NCI-H748 (cell line): ENCODE measurements around the gene DGKD.

Experiments
- DNase-seq: peaks from one replicate; lab custom pipeline; 2025; ENCODE audit not compliant: unreplicated experiment; lab: John Stamatoyannopoulos, UW

DGKD gene

DNA sequence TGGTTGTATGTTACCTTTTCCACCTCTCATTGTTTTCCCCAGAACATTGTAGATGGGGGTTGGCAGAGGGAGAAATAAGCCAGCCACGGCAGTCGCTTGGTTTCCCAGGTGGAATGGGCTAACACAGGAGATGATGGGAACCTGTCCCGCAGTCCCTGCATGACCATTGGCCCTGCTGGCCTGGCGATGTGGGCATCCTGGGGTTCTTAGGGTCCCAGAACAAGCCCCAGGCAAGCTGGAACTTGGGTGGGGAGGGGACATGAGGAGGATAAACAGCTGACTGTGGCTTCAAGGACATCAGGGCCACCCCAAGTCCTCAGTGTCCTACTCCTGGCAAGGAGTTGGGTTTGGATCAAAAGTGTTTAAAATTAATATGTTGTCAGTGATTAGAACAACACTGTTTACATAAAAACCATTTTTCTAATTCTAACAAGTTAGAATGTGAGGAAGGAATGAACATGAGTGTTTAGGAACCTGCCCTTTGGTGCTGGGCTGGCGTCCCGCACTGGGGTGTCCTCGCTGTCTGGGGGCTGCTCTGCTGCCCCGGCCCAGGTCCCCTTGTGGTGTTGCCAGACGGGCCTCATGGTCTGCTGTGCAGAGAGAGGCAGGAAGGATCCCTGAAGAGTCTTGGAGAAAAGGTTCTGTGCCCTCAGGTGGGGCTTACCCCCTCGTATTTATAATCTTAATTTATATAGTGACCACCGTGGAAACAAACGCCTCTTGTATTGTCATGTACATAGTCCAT, 117.2 kb downstream of the DGKD start:
- no peak for DNase-seq

GRCh38 chr2:233473386-233473791, 119.1 kb downstream of the DGKD start:
- DNase-seq: no peak

GRCh38 chr2:233473878-233474277, 119.6 kb downstream of the DGKD start:
- DNase-seq: no peak

- peak; percentile 29 for DNase-seq
These were observed 120.2 kb downstream of the DGKD start for GRCh38 chr2:233474308-233475160.

DNA sequence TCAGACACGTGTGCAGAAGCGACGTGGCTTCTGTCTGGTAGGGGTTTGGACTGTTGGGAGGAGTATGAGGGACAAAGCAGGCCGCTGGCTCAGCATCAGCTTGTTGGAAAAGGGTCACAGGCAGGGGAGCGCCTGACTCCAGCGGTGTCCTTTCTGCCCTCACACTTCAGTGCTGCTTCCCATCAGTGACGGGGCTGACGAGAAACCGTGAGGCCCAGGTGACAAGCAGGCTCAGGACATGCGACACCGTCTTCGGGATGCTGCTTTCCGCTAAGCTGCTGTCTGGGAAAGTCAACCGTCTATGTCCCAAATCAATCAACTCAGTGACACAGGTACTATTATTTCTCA, 121.7 kb downstream of the DGKD start:
- peak; percentile 9 for DNase-seq

- DNase-seq: no peak
These were observed 122.6 kb downstream of the DGKD start for GRCh38 chr2:233476651-233477547.

GRCh38 chr2:233477548-233478433, 123.5 kb downstream of the DGKD start:
- DNase-seq: no peak

DNA sequence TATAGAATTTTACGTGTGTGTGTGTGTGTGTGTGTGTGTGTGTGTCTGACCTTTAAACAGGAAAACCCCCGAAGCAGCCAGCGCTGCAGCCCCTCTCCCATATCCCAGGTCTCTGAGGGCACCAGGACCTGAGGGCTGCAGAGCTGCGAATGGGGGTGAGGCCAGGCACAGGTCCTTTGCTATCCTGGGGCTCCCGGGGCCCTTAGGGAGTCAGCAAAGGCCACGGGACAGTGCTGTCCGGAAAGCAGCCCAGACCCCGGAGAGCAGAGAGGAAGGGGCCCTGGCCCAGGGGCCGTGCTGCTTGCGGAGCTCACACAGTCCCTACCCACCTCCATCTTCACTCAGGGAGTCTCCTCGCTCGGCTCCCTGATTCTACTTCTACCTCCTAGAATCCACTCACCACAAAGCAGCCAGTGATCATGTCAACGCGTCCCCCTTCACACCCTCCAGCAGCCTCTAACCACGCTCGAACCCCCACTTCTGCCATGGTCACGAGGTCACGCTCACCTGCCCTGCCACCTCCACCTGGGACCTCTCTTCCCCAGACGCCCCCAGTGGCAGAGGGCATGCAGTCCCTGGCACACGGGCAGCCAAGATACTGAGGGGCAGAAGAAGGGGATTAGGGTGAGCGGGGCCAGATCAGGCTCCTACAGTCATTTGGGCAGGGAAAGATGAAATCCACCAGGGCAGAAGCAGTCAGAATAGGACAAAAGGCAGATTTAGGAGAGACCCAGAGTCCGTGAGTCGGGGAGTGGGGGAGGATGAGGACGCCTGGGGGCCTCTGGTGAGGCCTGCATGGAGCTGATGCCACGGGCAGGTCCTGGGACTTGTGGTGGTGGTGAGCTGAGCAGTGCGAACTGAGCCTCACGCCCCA, 125.6 kb downstream of the DGKD start:
- DNase-seq: no peak

DNA sequence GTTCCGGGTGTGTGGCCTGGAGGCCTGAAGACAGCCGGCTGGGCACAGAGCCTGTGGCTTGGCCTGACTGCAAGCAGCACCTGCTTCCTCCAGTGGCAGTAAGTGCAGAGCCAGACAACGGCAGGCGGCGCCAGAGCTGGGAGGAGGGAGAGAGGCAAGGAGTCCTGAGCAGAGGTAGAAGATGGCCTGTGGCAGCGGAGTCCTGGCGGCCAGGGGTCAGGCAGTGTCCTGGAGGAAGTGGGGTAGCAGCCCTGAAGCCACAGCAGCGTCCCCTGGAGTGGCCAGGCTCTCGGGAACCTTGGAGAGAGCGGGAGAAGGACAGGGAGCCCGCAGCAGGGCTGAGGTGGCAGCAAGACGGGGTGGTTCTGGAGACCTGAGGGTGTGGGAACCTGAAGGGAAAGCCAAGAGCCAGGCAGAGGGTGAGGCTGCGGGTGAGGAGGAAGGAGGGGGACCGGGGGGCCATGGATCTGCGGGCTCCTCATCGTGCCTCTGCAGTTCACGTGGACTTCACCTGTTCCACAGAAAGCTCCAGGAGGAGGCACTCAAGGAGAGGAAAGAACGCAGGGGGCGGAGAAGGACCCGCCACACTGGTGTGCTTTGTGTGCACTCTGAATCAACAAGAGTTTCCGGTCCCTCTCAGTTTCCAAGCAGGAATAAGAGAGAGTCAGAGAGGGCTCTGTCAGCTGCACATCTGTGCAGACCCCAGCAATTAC, 126.4 kb downstream of the DGKD start:
- peak; percentile 78 for DNase-seq

GRCh38 chr2:233481368-233482142, 127.3 kb downstream of the DGKD start:
- peak; percentile 11 for DNase-seq

DNA sequence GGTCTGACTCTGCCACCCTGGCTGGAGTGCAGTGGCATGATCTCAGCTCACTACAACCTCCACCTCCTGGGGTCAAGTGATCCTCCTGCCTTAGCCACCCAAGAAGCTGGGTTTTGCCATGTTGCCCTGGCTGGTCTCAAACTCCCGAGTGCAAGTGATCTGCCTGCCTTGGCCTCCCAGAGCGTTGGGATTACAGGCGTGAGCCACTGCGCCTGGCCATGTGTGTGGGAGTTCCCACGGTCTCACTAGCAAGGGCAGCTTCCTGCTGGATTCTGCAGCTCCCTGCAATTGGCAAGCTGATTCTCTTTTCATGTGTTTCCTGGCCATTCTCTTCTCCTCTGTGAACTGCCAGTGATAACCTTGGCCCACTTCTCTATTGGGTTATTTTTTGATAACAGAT, 128.3 kb downstream of the DGKD start:
- DNase-seq: no peak

DNA sequence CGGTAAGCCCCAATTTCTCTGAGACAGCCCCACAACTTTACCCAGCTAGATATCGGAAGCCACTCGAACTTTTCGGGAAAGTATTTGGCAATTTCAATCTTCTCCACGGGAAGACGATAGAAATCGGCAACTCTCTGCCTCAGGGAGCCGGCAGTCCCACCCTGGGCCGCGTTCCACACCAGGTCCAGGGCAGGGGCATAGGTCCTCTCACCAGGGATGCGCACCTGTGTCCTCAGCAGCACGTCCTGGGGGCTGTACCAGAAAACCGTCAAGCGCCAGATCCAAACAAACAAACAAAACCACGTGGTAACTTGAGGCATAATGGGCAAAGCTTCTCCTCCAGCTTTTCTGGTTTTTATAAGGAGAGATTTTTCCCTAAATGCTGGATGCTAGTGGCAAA, 131.4 kb downstream of the DGKD start:
- no peak for DNase-seq

DNA sequence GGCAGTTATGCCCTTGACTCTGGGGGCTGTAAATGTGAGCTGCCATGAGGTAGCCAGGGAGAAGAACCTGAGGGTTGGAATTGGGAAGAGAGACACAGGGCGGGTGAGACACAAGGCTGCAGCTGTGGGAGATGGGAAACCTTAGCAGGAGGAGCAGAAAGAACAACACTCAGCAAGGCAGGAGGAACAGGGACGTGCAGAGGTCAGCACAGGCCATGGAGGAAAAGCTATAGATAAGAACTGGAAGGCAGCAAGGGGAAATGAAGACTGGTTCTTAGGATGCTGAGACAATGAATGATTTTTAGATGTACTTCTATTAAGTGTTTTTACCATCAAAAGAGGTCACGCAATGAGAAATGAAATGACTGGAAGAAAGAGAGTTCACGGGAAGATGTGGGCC, 132.1 kb downstream of the DGKD start:
- DNase-seq: no peak

GRCh38 chr2:233486778-233487552, 132.7 kb downstream of the DGKD start:
- DNase-seq: no peak

DNA sequence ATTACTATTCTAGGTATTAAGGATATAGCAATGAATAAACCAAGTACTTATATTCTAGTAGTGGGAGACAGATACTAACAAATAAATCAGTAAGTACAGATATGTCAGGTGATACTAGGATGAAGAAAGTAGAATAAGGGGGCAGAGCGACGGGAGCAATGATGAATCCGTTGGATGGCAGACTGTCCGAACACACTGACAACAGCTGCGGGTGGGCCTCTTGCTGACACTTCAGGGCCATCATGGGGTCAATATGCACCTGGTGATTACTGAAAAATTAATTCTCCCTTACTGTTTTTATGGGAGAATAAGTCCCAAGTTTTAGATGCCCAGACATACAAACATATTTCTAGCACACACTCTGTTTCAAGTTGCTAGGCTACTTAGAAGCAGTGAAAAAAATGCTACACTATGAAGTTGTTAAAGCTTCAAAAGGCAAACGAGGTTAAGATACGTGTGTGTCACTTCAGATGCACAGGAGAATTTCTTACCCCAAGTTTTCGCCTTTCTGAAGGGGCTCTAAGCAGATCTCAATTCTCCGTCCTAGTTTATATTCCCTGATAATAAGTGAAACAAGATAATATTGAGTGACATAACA, 133.6 kb downstream of the DGKD start:
- DNase-seq: no peak

- no peak for DNase-seq
These were observed 134.8 kb downstream of the DGKD start for GRCh38 chr2:233489143-233489542.

DNA sequence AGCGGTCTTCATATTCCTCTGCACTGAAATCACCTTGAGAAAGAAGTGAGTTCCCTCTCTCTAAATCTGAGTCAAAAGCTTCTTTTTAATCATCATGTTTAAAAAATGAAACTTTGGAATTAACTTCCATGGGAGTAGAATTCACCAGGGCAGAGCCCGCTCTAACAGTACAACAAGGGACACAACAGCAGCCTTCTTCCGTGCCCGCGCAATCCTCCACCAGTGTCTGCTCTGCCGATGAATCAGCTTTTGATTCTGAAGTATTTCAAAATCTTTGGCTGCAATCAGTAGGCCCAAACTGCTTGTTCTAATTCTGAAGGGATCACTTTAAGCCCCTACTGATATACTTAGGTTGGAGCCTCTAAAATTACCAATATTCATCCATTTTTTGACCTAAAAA, 135.4 kb downstream of the DGKD start:
- DNase-seq: no peak
